ACC112 (cell line): ENCODE results near the gene CC2D1A.
"Not testable (repeated sequence)": the region's sequence is repeated elsewhere in the genome, so short reads cannot be mapped to it uniquely, and the experiment has no call there.

Experiments used
- H2AFZ ChIP-seq: fragments of 200-600 bp; sonication (generic); one replicate; pipeline ENCODE4 v1.6.0; 2017; ENCODE audit warnings: antibody characterized with exemption, low read length; ENCODE audit not compliant: unreplicated experiment
- H3K27ac ChIP-seq: fragments of 200-600 bp; sonication (generic); 2 replicates; pipeline ENCODE4 v1.5.1; 2014; ENCODE audit warnings: low read depth, mild to moderate bottlenecking, antibody characterized with exemption, low read length, moderate library complexity
- H3K27me3 ChIP-seq: fragments of 200-600 bp; sonication (generic); 2 replicates; pipeline ENCODE4 v1.6.1; 2014; ENCODE audit warnings: mild to moderate bottlenecking, antibody characterized with exemption, low read length, moderate library complexity, mixed read lengths; ENCODE audit not compliant: insufficient read depth
- H3K36me3 ChIP-seq: fragments of 200-600 bp; sonication (generic); 2 replicates; pipeline ENCODE4 v1.6.1; 2016; ENCODE audit warnings: mild to moderate bottlenecking, antibody characterized with exemption, low read length, moderate library complexity, mixed read lengths; ENCODE audit not compliant: insufficient read depth
- H3K4me1 ChIP-seq: fragments of 200-600 bp; sonication (generic); one replicate; pipeline ENCODE4 v1.6.1; 2016; ENCODE audit warnings: low read length, mixed read lengths; ENCODE audit not compliant: insufficient read depth, unreplicated experiment, control insufficient read depth
- H3K4me3 ChIP-seq: fragments of 200-600 bp; sonication (generic); 2 replicates; pipeline ENCODE4 v1.5.1; 2014; ENCODE audit warnings: mild to moderate bottlenecking, low read depth, low read length
- H3K79me2 ChIP-seq: fragments of 200-600 bp; sonication (generic); one replicate; pipeline ENCODE4 v1.6.0; 2016; ENCODE audit warnings: low read length; ENCODE audit not compliant: control insufficient read depth, unreplicated experiment, insufficient read depth

The CC2D1A gene

GRCh38 chr19:13971868-13972267 lies 65.9 kb downstream of the CC2D1A start:
- not testable (repeated sequence) for H3K27ac ChIP-seq, H2AFZ ChIP-seq, H3K4me3 ChIP-seq, H3K27me3 ChIP-seq, H3K36me3 ChIP-seq, H3K4me1 ChIP-seq, H3K79me2 ChIP-seq

GRCh38 chr19:13972368-13973155 lies 66.6 kb downstream of the CC2D1A start:
- Histone ChIP-seq H3K79me2 (no peaks in the 10 kb centered on the region), H3K4me3 (no peak overlapping the region), H2AFZ (no peak overlapping the region), H3K4me1 (no peaks in the 10 kb centered on the region), H3K27ac (no peak overlapping the region), H3K27me3 (no peaks in the 10 kb centered on the region), H3K36me3 (no peaks in the 10 kb centered on the region)

- not testable (repeated sequence) for H3K79me2 ChIP-seq, H3K4me3 ChIP-seq, H3K4me1 ChIP-seq, H2AFZ ChIP-seq, H3K36me3 ChIP-seq, H3K27ac ChIP-seq, H3K27me3 ChIP-seq
Observed at GRCh38 chr19:13973479-13973878, 67.5 kb downstream of the CC2D1A start.

GRCh38 chr19:13974073-13974472 lies 68.1 kb downstream of the CC2D1A start:
- Histone ChIP-seq H3K79me2 (no peaks in the 10 kb centered on the region), H3K4me1 (no peaks in the 10 kb centered on the region), H2AFZ (no peak overlapping the region), H3K27me3 (no peaks in the 10 kb centered on the region), H3K27ac (no peak overlapping the region), H3K4me3 (no peak overlapping the region), H3K36me3 (no peaks in the 10 kb centered on the region)

GRCh38 chr19:13975870-13976269 lies 69.9 kb downstream of the CC2D1A start:
- Histone ChIP-seq H3K79me2 (no peaks in the 10 kb centered on the region), H3K36me3 (no peaks in the 10 kb centered on the region), H3K4me3 (no peak overlapping the region), H3K4me1 (no peaks in the 10 kb centered on the region), H2AFZ (no peak overlapping the region), H3K27ac (no peak overlapping the region), H3K27me3 (no peaks in the 10 kb centered on the region)

- Histone ChIP-seq H3K27me3 (no peaks in the 10 kb centered on the region), H3K4me3 (no peak overlapping the region), H2AFZ (no peak overlapping the region), H3K27ac (no peak overlapping the region), H3K36me3 (no peaks in the 10 kb centered on the region), H3K79me2 (no peaks in the 10 kb centered on the region), H3K4me1 (no peaks in the 10 kb centered on the region)
Observed at GRCh38 chr19:13976446-13976845, 70.4 kb downstream of the CC2D1A start.

- no peak overlapping the region for H2AFZ ChIP-seq
- H3K36me3 ChIP-seq, result no peaks in the 10 kb centered on the region
- no peaks in the 10 kb centered on the region for H3K79me2 ChIP-seq
- no peaks in the 10 kb centered on the region for H3K27me3 ChIP-seq
- no peak overlapping the region for H3K4me3 ChIP-seq
- no peak overlapping the region for H3K27ac ChIP-seq
- no peaks in the 10 kb centered on the region for H3K4me1 ChIP-seq
Observed at GRCh38 chr19:13977803-13978202, 71.8 kb downstream of the CC2D1A start.

GRCh38 chr19:13978351-13979243 lies 72.6 kb downstream of the CC2D1A start:
- Histone ChIP-seq H3K4me3 (no peak overlapping the region), H2AFZ (no peak overlapping the region), H3K4me1 (no peaks in the 10 kb centered on the region), H3K27me3 (no peaks in the 10 kb centered on the region), H3K27ac (no peak overlapping the region), H3K79me2 (no peaks in the 10 kb centered on the region), H3K36me3 (no peaks in the 10 kb centered on the region)

- Histone ChIP-seq H3K79me2 (no peaks in the 10 kb centered on the region), H3K36me3 (no peaks in the 10 kb centered on the region), H2AFZ (no peak overlapping the region), H3K27me3 (no peaks in the 10 kb centered on the region), H3K4me1 (no peaks in the 10 kb centered on the region), H3K27ac (no peak overlapping the region), H3K4me3 (no peak overlapping the region)
Observed at GRCh38 chr19:13979244-13979615, 73.2 kb downstream of the CC2D1A start.

GRCh38 chr19:13979686-13980085 lies 73.7 kb downstream of the CC2D1A start:
- H3K27me3 ChIP-seq, result no peaks in the 10 kb centered on the region
- no peaks in the 10 kb centered on the region for H3K36me3 ChIP-seq
- H2AFZ ChIP-seq, result no peak overlapping the region
- no peaks in the 10 kb centered on the region for H3K79me2 ChIP-seq
- no peak overlapping the region for H3K27ac ChIP-seq
- H3K4me1 ChIP-seq, result no peaks in the 10 kb centered on the region
- no peak overlapping the region for H3K4me3 ChIP-seq

GRCh38 chr19:13980340-13980739 lies 74.3 kb downstream of the CC2D1A start:
- no peak overlapping the region for H2AFZ ChIP-seq
- no peaks in the 10 kb centered on the region for H3K27me3 ChIP-seq
- no peak overlapping the region for H3K27ac ChIP-seq
- no peaks in the 10 kb centered on the region for H3K4me1 ChIP-seq
- no peak overlapping the region for H3K4me3 ChIP-seq
- H3K79me2 ChIP-seq, result no peaks in the 10 kb centered on the region
- H3K36me3 ChIP-seq, result no peaks in the 10 kb centered on the region
